ENCODE results near the gene CTXND1. TPM values are rescaled to one million over a fixed set of nuclear protein-coding genes. Genes with fewer than 3 reads are reported as not detected.

The CTXND1 gene
- total and polyA plus RNA-seq, 2 of the 8 experiments (the other 6 are each of a cell fraction or from before 2014, with no cell fraction given): 0.03 TPM; not detected in 1

- no peak for DNase-seq (ENCODE audit: low read depth in 1 of 2, low spot score in 2 of 2)
- Histone ChIP-seq H4K91ac (replicated peaks; ENCODE audit: insufficient read length, low read length) (no peak overlapping the region), H2BK120ac (replicated peaks; ENCODE audit: low read depth, low read length) (no peak overlapping the region), H3K4me2 (ENCODE audit: insufficient read depth in 1 of 2, low read depth in 2 of 2, low read length in 2 of 2) (no peak overlapping the region), H3K27ac (ENCODE audit: low read depth, low read length) (no peak overlapping the region), H3K27me3 (replicated peaks in 1 of 4; ENCODE audit: control insufficient read depth in 3 of 4, extremely low read depth in 1 of 4, insufficient read depth in 3 of 4, low read length in 3 of 4) (peaks cover 6 to 20% (median 13%) of the 10 kb centered on the region in 4 experiments), H3K79me1 (ENCODE audit: low read depth, low read length) (no peaks in the 10 kb centered on the region), H3K4me1 (replicated peaks in 1 of 4; ENCODE audit: control insufficient read depth in 3 of 4, insufficient read depth in 4 of 4, low read length in 3 of 4) (peaks cover 0 to 3% (median 0%) of the 10 kb centered on the region in 4 experiments; a peak in 2 of 7 replicates), H2BK15ac (ENCODE audit: low read length) (no peak overlapping the region), H2AFZ (ENCODE audit: low read length) (no peak overlapping the region), H3K79me2 (ENCODE audit: control insufficient read depth in 1 of 2, insufficient read depth in 2 of 2, low read length in 2 of 2) (no peaks in the 10 kb centered on the region), H3K18ac (ENCODE audit: extremely low read depth, low read length) (no peak overlapping the region), H3K9me3 (ENCODE audit: insufficient read depth in 2 of 2, low read depth in 1 of 2, low read length in 1 of 2) (no peaks in the 10 kb centered on the region), H3K4ac (replicated peaks; ENCODE audit: insufficient read length, low read depth, low read length) (no peak overlapping the region), H4K5ac (ENCODE audit: insufficient read length, low read depth, low read length) (no peak overlapping the region), H4K20me1 (replicated peaks in 1 of 2; ENCODE audit: control insufficient read depth in 1 of 2, insufficient read depth in 2 of 2, low read length in 2 of 2) (no peaks in the 10 kb centered on the region), H3K9ac (replicated peaks in 1 of 4; ENCODE audit: extremely low read depth in 1 of 4, low read depth in 3 of 4, low read length in 3 of 4) (no peak overlapping the region), H2BK20ac (ENCODE audit: low read length) (no peak overlapping the region), H3K23ac (ENCODE audit: insufficient read length) (no peak overlapping the region), H2BK5ac (ENCODE audit: low read depth, low read length) (no peak overlapping the region), H3K14ac (ENCODE audit: insufficient read length) (no peak overlapping the region), H3K4me3 (ENCODE audit: extremely low read depth in 1 of 4, insufficient read depth in 2 of 4, low read depth in 3 of 4, low read length in 4 of 4) (no peak overlapping the region), H3K56ac (replicated peaks; ENCODE audit: insufficient read length, low read depth, low read length) (no peak overlapping the region), H2BK12ac (ENCODE audit: low read depth, low read length) (no peak overlapping the region), H2AK5ac (ENCODE audit: low read depth, low read length) (no peak overlapping the region), H4K8ac (ENCODE audit: extremely low read depth, insufficient read depth, low read length) (no peak overlapping the region), H3K23me2 (ENCODE audit: low read depth, low read length) (peaks cover 2% of the 10 kb centered on the region; the same call in 1 of the 2 replicates), H3K36me3 (ENCODE audit: control insufficient read depth in 2 of 4, insufficient read depth in 4 of 4, low read length in 3 of 4) (peaks cover 0 to under 1% (median 0%) of the 10 kb centered on the region in 4 experiments; a peak in 1 of 8 replicates)
- ChIA-PET POLR2A (ENCODE audit: partially characterized antibody) (no interaction called here), CTCF (ENCODE audit: partially characterized antibody) (interaction anchor here (0.9 to 3.3 kb wide), 2 partner anchors 11 to 63 kb away, joined by 3 to 16 read pairs; no protein-coding TSS in a partner anchor)
- WGBS, 2 experiments (ENCODE audit: extremely low coverage in 1 of 2, insufficient coverage in 1 of 2, insufficient read length in 1 of 2, insufficient replicate concordance in 2 of 2, low coverage in 1 of 2, low lambda C conversion rate in 2 of 2, missing lambda C conversion rate in 1 of 2): 93% methylated on average over 7 of the region's 7 CpGs; no CpG with 5 or more reads in 1 of the 2 experiments
- FAIRE-seq: no peak
- no peak for TF ChIP-seq EGR1 (IDR thresholded peaks at IDR 0.05; ENCODE audit: borderline replicate concordance, low read depth, low read length)
- TF ChIP-seq POLR2AphosphoS5 (IDR thresholded peaks at IDR 0.05; ENCODE audit: low read depth, low read length): no peak
- TF ChIP-seq CTBP2 (IDR thresholded peaks at IDR 0.05; ENCODE audit: borderline replicate concordance, insufficient read depth, insufficient read length, low read length): no peak
- no peak for TF ChIP-seq JUND (IDR thresholded peaks at IDR 0.05; ENCODE audit: low read length)
- TF ChIP-seq BACH1 (IDR thresholded peaks at IDR 0.05; ENCODE audit: low read length): no peak
- TF ChIP-seq SIN3A (conservative IDR thresholded peaks at IDR 0.05 in 1 of 2, IDR thresholded peaks at IDR 0.05 in 1 of 2; ENCODE audit: low read depth in 1 of 2, low read length in 2 of 2): no peak
- no peak for TF ChIP-seq RNF2 (IDR thresholded peaks at IDR 0.05; ENCODE audit: borderline replicate concordance, low read depth, low read length, missing control alignments, poor library complexity, severe bottlenecking)
- TF ChIP-seq SRF (IDR thresholded peaks at IDR 0.05; ENCODE audit: low read depth, low read length): no peak
- TF ChIP-seq TAF7 (optimal IDR thresholded peaks at IDR 0.05; ENCODE audit: borderline replicate concordance, low read depth, low read length): no peak
- no peak for TF ChIP-seq ATF3 (IDR thresholded peaks at IDR 0.05; ENCODE audit: insufficient read depth, low read depth, low read length)
- no peak for TF ChIP-seq SIRT6 (IDR thresholded peaks at IDR 0.05; ENCODE audit: low read length)
- TF ChIP-seq YY1 (IDR thresholded peaks at IDR 0.05; ENCODE audit: low read depth, low read length): no peak
- TF ChIP-seq CBX8 (IDR thresholded peaks at IDR 0.05; ENCODE audit: borderline replicate concordance, low read depth, low read length): no peak
Observed at GRCh38 chr15:80246425-80246894, 5.6 kb downstream of the CTXND1 start.

All from H1 (cell line).